Ascending aorta (tissue), 2 donors: ENCODE data around the gene CKAP5. TPM values are rescaled to one million over a fixed set of nuclear protein-coding genes. Genes with fewer than 3 reads are reported as not detected.

Source experiments
- DNase-seq, 2 donors: peaks; one replicate each; pipeline ENCODE4 v3.0.0-alpha.2; 2019; ENCODE audit warnings: low spot score in 2 of 2
- H3K27ac ChIP-seq, 2 donors: fragments of 200-600 bp; sonication (generic); one replicate each; pipeline ENCODE4 v1.5.1; 2016 to 2017; ENCODE audit warnings: mild to moderate bottlenecking in 1 of 2
- H3K27me3 ChIP-seq: fragments of 200-600 bp; sonication (generic); one replicate; pipeline ENCODE4 v1.5.1; 2017
- H3K36me3 ChIP-seq, 2 donors: fragments of 200-600 bp; sonication (generic); one replicate each; pipeline ENCODE4 v1.5.1; 2016
- H3K4me1 ChIP-seq, 2 donors: fragments of 200-600 bp; sonication (generic); one replicate each; pipeline ENCODE4 v1.5.1; 2016 to 2017; ENCODE audit warnings: mild to moderate bottlenecking in 1 of 2
- H3K4me3 ChIP-seq, 2 donors: fragments of 200-600 bp; sonication (generic); one replicate each; pipeline ENCODE4 v1.5.1; 2016 to 2017; ENCODE audit warnings: mild to moderate bottlenecking in 1 of 2
- H3K9me3 ChIP-seq, 2 donors: fragments of 200-600 bp; sonication (generic); one replicate each; pipeline ENCODE4 v1.5.1; 2016
- intact Hi-C: fragments of 100-400 bp; cut with DNase I; formaldehyde crosslinking; loops from one replicate; pipeline ENCODE4 v1.15.1; 2023
- total RNA-seq: library from RNA; depleted of rRNA; stranded (reverse); fragments of >200 nt; gene quantifications from one replicate; pipeline ENCODE4 v1.1.0, GENCODE V29; 2016
- TF ChIP-seq, protein P1 (sequence below), 3 experiments: fragments of 200-600 bp in 2 of 3; fragments of 450-650 bp in 1 of 3; sonication (generic) in 2 of 3; IDR thresholded peaks; one replicate each; pipeline ENCODE4 v1.5.1; 2016 to 2019; ENCODE audit warnings: antibody characterized with exemption in 3 of 3, mild to moderate bottlenecking in 1 of 3, moderate library complexity in 1 of 3

CKAP5 gene
- total RNA-seq, 1 donor from 2014 or later, result 13.5 TPM

DNA sequence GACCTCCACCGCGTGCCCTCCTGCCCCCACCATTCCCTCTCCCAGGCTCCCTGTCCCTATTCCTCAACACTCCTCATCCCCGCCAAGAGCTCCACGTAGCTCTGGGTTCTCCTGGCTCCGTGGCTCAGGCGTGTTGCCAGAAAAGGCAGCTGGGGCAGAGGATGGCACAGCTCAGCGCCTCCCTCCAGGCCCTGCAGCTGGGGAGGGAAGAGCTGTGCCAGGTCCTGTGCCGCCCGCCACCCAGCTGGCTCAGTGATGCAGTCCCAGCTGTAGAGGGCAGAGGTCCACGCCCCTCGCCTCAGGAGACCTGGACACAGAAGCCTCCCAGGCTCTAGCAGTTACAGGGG, 149.9 kb downstream of the CKAP5 start:
- TF ChIP-seq, protein P1, sequence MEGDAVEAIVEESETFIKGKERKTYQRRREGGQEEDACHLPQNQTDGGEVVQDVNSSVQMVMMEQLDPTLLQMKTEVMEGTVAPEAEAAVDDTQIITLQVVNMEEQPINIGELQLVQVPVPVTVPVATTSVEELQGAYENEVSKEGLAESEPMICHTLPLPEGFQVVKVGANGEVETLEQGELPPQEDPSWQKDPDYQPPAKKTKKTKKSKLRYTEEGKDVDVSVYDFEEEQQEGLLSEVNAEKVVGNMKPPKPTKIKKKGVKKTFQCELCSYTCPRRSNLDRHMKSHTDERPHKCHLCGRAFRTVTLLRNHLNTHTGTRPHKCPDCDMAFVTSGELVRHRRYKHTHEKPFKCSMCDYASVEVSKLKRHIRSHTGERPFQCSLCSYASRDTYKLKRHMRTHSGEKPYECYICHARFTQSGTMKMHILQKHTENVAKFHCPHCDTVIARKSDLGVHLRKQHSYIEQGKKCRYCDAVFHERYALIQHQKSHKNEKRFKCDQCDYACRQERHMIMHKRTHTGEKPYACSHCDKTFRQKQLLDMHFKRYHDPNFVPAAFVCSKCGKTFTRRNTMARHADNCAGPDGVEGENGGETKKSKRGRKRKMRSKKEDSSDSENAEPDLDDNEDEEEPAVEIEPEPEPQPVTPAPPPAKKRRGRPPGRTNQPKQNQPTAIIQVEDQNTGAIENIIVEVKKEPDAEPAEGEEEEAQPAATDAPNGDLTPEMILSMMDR (IDR thresholded peaks at IDR 0.05), result no peak
- intact Hi-C loops, result loop anchor here (5.0 kb wide), 1 partner anchor 49 kb away; no protein-coding TSS in a partner anchor
- Histone ChIP-seq H3K27ac (peak overlapping the region; percentile 75 to 85), H3K4me1 (peaks cover 23 to 63% of the 10 kb centered on the region in 2 donors), H3K36me3 (peaks cover 36 to 53% of the 10 kb centered on the region in 2 donors), H3K9me3 (no peaks in the 10 kb centered on the region), H3K4me3 (no peak overlapping the region), H3K27me3 (no peaks in the 10 kb centered on the region)
- no peak for DNase-seq

DNA sequence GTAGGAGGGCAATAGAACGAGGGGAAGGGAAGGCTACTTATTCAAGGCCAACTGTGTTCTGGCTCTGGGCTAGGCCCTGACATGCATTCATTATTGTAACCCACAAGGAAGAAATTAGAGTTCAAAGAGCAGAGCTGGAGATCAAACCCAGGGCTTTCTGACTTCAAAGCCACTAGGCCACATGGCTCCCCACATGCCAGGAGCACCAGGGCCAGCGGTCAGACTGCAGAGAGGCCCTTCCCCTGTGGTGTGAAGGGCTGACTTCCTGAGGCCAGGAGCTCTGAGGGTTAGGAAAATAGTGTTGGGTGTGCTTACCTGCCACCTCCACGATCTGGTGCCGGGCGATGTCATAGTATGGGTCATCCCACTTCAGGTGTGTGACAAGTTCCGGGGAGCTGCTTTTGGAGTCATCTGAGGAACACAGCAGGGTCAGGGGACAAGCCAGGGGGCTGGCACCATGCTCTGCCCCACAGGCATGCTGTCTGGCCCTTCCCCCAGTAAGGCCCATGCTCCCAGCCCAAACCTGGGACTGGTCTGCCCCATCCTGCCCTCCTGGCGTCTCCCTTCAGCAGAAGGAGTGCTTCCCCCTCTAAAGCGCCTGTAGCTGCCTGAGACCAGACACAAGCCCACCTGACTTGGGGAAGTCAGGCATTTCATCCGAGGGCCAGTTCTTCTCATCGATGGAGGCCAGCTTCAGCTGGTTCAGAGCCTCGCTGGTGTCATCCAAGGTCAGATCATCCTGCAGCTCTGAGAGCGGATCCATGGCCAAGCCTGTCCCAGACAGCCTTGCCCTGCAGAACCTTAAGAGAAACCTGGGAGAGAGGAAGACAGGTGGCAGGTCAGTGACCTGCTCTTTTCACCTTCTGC, 150.5 kb downstream of the CKAP5 start:
- Histone ChIP-seq H3K27ac (peak overlapping the region; percentile 75 to 85), H3K4me1 (peaks cover 23 to 63% of the 10 kb centered on the region in 2 donors), H3K36me3 (peaks cover 41 to 60% of the 10 kb centered on the region in 2 donors), H3K27me3 (no peaks in the 10 kb centered on the region), H3K4me3 (no peak overlapping the region), H3K9me3 (no peaks in the 10 kb centered on the region)
- no peak for DNase-seq
- intact Hi-C loops, result loop anchor here (5.0 kb wide), 1 partner anchor 48 kb away; no protein-coding TSS in a partner anchor
- TF ChIP-seq, protein P1 (IDR thresholded peaks at IDR 0.05), result no peak

DNA sequence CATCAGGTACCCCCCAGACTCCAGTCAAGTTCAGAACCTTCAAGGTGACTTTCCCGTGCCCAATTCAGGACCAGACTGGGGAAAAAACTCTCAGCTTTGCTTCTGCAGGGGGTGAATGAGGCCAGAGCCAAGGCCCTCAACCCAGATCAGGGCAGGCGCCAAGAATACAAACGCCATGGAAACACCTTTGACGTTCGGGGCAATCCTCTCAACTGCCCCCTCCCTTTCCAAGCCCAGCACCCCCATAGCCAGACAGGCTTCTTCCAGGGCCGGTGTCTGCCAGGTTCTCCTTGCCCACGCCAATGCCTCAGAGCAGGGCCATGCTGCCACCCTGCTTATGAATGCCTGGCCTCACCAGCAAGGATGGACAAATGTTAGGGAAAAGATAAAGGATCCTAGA, 151.5 kb downstream of the CKAP5 start:
- intact Hi-C loops, result loop anchor here (5.0 kb wide), 1 partner anchor 47 kb away; no protein-coding TSS in a partner anchor
- no peaks in the 10 kb centered on the region for H3K9me3 ChIP-seq
- H3K4me1 ChIP-seq, result peaks cover 23 to 61% of the 10 kb centered on the region in 2 donors
- H3K36me3 ChIP-seq, result peaks cover 41 to 68% of the 10 kb centered on the region in 2 donors
- DNase-seq, result no peak
- peak overlapping the region; percentile 75 to 85 for H3K27ac ChIP-seq
- TF ChIP-seq, protein P1 (IDR thresholded peaks at IDR 0.05), result no peak
- H3K4me3 ChIP-seq, result no peak overlapping the region
- H3K27me3 ChIP-seq, result no peaks in the 10 kb centered on the region

DNA sequence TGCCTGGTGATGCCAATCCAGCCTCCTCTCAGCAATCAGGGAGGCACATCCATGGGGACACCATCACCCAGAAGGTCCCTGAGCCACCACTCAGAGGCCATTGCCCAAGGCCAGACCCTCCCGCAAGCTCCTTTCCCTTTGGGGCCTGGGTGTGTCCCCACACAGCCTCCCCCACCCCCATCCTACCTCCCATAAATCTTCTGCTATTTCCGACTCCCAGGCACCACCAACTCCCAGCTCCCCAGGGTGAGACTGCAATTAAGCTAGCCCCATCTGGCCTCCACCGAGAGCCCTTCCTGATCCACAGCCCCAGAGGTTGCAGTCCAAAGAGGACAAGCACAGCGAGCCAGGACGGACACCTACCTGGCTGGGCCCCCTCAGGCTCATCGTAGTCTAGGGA, 152.0 kb downstream of the CKAP5 start:
- no peak for DNase-seq
- H3K4me1 ChIP-seq, result peaks cover 18 to 56% of the 10 kb centered on the region in 2 donors

DNA sequence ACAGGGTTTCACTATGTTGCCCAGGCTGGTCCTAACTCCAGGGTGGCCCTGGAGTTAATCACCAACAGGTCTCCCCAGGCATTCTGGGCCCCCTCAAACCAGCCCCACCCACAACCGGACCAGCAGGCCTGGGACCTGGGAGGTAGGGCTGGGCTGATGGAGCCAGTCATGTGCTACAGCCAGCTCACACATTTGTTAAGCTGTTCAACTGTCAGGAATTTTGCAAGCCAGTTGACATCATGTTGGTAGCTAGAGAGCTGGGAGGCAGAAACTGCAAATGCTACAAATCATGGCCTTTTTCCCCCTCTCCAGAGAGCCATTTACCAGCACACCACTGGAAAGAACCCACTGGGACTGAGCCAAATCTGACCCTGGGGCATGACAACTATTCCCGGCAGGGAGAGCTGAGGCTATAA, 152.5 kb downstream of the CKAP5 start:
- peaks cover 42 to 77% of the 10 kb centered on the region in 2 donors for H3K36me3 ChIP-seq
- no peaks in the 10 kb centered on the region for H3K27me3 ChIP-seq
- H3K4me3 ChIP-seq, result no peak overlapping the region
- H3K4me1 ChIP-seq, result peaks cover 18 to 51% of the 10 kb centered on the region in 2 donors
- peak overlapping the region; percentile 75 to 85 for H3K27ac ChIP-seq
- DNase-seq, result no peak
- TF ChIP-seq, protein P1 (IDR thresholded peaks at IDR 0.05), result no peak
- intact Hi-C loops, result no loop called here
- H3K9me3 ChIP-seq, result no peaks in the 10 kb centered on the region

More for the DNA sequence above, 152.0 kb downstream of the CKAP5 start:
- Histone ChIP-seq H3K36me3 (peaks cover 41 to 72% of the 10 kb centered on the region in 2 donors), H3K27me3 (no peaks in the 10 kb centered on the region), H3K27ac (peak overlapping the region; percentile 75 to 85), H3K9me3 (no peaks in the 10 kb centered on the region), H3K4me3 (no peak overlapping the region)
- TF ChIP-seq, protein P1 (IDR thresholded peaks at IDR 0.05), result no peak
- intact Hi-C loops, result no loop called here

Other genes starting within 250 kb of the CKAP5 start
- gene HARBI1, start 229.1 kb downstream of the CKAP5 start, total RNA-seq, result not detected
- 208 TPM for gene ATG13, start 228.7 kb downstream of the CKAP5 start, total RNA-seq
- 104 TPM for gene ARHGAP1, start 145.7 kb downstream of the CKAP5 start, total RNA-seq
- 9.7 TPM for gene ZNF408, start 145.2 kb downstream of the CKAP5 start, total RNA-seq
- gene F2, start 127.1 kb downstream of the CKAP5 start, total RNA-seq, result 2.6 TPM
- gene LRP4, start 72.3 kb upstream of the CKAP5 start, total RNA-seq, result 4.9 TPM
- 16.6 TPM for gene CSTPP1, start 90.5 kb upstream of the CKAP5 start, total RNA-seq